Mesodermal cell (in vitro differentiated cells): ENCODE measurements around the gene DLG5.

Experiments
- H3K27ac ChIP-seq: 2 replicates; pipeline ENCODE4 v1.7.0; 2013; ENCODE audit warnings: mild to moderate bottlenecking, low read depth, low read length, moderate library complexity; ENCODE audit not compliant: severe bottlenecking
- H3K36me3 ChIP-seq: 2 replicates; pipeline ENCODE4 v1.7.1; 2013; ENCODE audit warnings: mild to moderate bottlenecking, low read length, moderate library complexity; ENCODE audit not compliant: control insufficient read depth, insufficient read depth
- H3K4me1 ChIP-seq: one replicate; pipeline ENCODE4 v1.7.1; 2013; ENCODE audit warnings: mild to moderate bottlenecking, low read length; ENCODE audit not compliant: insufficient read depth, control insufficient read depth, poor library complexity, severe bottlenecking
- H3K4me3 ChIP-seq: 2 replicates; pipeline ENCODE4 v1.7.0; 2013; ENCODE audit warnings: low read length, control low read depth, mild to moderate bottlenecking; ENCODE audit not compliant: insufficient read depth, poor library complexity, severe bottlenecking; ENCODE audit errors: extremely low read depth
- H3K9me3 ChIP-seq: 2 replicates; pipeline ENCODE4 v1.7.1; 2013; ENCODE audit warnings: mild to moderate bottlenecking, low read length, moderate library complexity; ENCODE audit not compliant: control insufficient read depth
- WGBS, 2 experiments: methylation state at CpG; one replicate each; pipeline ENCODE4 v1.1.5; 2013; ENCODE audit warnings: missing lambda C conversion rate in 2 of 2; ENCODE audit not compliant: insufficient coverage in 2 of 2; 5-methylcytosine and 5-hydroxymethylcytosine counted together

Gene DLG5

GRCh38 chr10:77879065-77879464 is 47.5 kb downstream of the DLG5 start:
- 96 to 100% methylated on average over 3 to 4 of the region's 4 CpGs for WGBS, 2 experiments
- no peaks in the 10 kb centered on the region for H3K9me3 ChIP-seq
- H3K27ac ChIP-seq = peak overlapping the region; percentile 81

GRCh38 chr10:77877441-77878344 is 48.9 kb downstream of the DLG5 start:
- WGBS, 2 experiments = 7 to 14% methylated on average over 8 to 10 of the region's 16 CpGs
- Histone ChIP-seq H3K9me3 (no peaks in the 10 kb centered on the region), H3K36me3 (peaks cover 20% of the 10 kb centered on the region), H3K4me1 (peaks cover 43% of the 10 kb centered on the region), H3K27ac (peak overlapping the region; percentile 81), H3K4me3 (no peak overlapping the region)

More at GRCh38 chr10:77879065-77879464, 47.5 kb downstream of the DLG5 start:
- Histone ChIP-seq H3K4me1 (peaks cover 42% of the 10 kb centered on the region), H3K4me3 (no peak overlapping the region), H3K36me3 (peaks cover 26% of the 10 kb centered on the region)

GRCh38 chr10:77875730-77876129 is 50.8 kb downstream of the DLG5 start:
- H3K36me3 ChIP-seq = peaks cover 15% of the 10 kb centered on the region
- no peak overlapping the region for H3K4me3 ChIP-seq
- WGBS, 2 experiments = 86 to 100% methylated on average over 2 of the region's 5 CpGs
- H3K27ac ChIP-seq = no peak overlapping the region
- no peaks in the 10 kb centered on the region for H3K9me3 ChIP-seq
- H3K4me1 ChIP-seq = peaks cover 41% of the 10 kb centered on the region

- H3K36me3 ChIP-seq = peaks cover 16% of the 10 kb centered on the region
- peaks cover 37% of the 10 kb centered on the region for H3K4me1 ChIP-seq
- no peak overlapping the region for H3K4me3 ChIP-seq
- no peaks in the 10 kb centered on the region for H3K9me3 ChIP-seq
- no peak overlapping the region for H3K27ac ChIP-seq
- WGBS, 2 experiments = 90 to 94% methylated on average over 2 to 3 of the region's 3 CpGs
Measured at GRCh38 chr10:77874872-77875271, 51.7 kb downstream of the DLG5 start.

GRCh38 chr10:77873536-77874380 is 52.8 kb downstream of the DLG5 start:
- no peaks in the 10 kb centered on the region for H3K9me3 ChIP-seq
- H3K4me3 ChIP-seq = no peak overlapping the region
- no peak overlapping the region for H3K27ac ChIP-seq
- peaks cover 33% of the 10 kb centered on the region for H3K4me1 ChIP-seq
- 76% methylated on average over 10 to 13 of the region's 15 CpGs for WGBS, 2 experiments
- peaks cover 13% of the 10 kb centered on the region for H3K36me3 ChIP-seq

- H3K4me1 ChIP-seq = peaks cover 33% of the 10 kb centered on the region
- H3K36me3 ChIP-seq = peaks cover 20% of the 10 kb centered on the region
- no peaks in the 10 kb centered on the region for H3K9me3 ChIP-seq
- no peak overlapping the region for H3K4me3 ChIP-seq
- no peak overlapping the region for H3K27ac ChIP-seq
- 84 to 95% methylated on average over 5 of the region's 7 CpGs for WGBS, 2 experiments
Measured at GRCh38 chr10:77872947-77873535, 53.5 kb downstream of the DLG5 start.

GRCh38 chr10:77872151-77872946 is 54.2 kb downstream of the DLG5 start:
- Histone ChIP-seq H3K4me1 (peaks cover 33% of the 10 kb centered on the region), H3K27ac (no peak overlapping the region), H3K36me3 (peaks cover 27% of the 10 kb centered on the region), H3K4me3 (no peak overlapping the region), H3K9me3 (no peaks in the 10 kb centered on the region)
- 92 to 93% methylated on average over 14 to 16 of the region's 18 CpGs for WGBS, 2 experiments

GRCh38 chr10:77869626-77870420 is 56.7 kb downstream of the DLG5 start:
- 91 to 100% methylated on average over 3 to 4 of the region's 4 CpGs for WGBS, 2 experiments
- Histone ChIP-seq H3K4me1 (peaks cover 51% of the 10 kb centered on the region), H3K27ac (no peak overlapping the region), H3K4me3 (no peak overlapping the region), H3K9me3 (no peaks in the 10 kb centered on the region), H3K36me3 (peaks cover 52% of the 10 kb centered on the region)

- H3K4me1 ChIP-seq = peaks cover 42% of the 10 kb centered on the region
- WGBS, 2 experiments = 93 to 100% methylated on average over 3 of the region's 3 CpGs
Measured at GRCh38 chr10:77868523-77868922, 58.0 kb downstream of the DLG5 start.

More at GRCh38 chr10:77868523-77868922, 58.0 kb downstream of the DLG5 start:
- Histone ChIP-seq H3K4me3 (no peak overlapping the region), H3K9me3 (no peaks in the 10 kb centered on the region), H3K27ac (peak overlapping the region; percentile 23), H3K36me3 (peaks cover 62% of the 10 kb centered on the region)
